Stimulated activated CD4-positive, alpha-beta T cell treated with anti-CD3 and anti-CD28 coated beads, Interleukin-12 subunit alpha, Interleukin-12 subunit beta, amount 100 ng/mL, for 48 hours (primary cell): Measurements from ENCODE around the gene HIVEP2.

ENCODE experiments used
- DNase-seq, 3 donors: peaks; one replicate each; pipeline ENCODE4 v3.0.0-alpha.2; 2020; ENCODE audit warnings: low read depth in 2 of 3, low spot score in 1 of 3

Gene HIVEP2

DNA sequence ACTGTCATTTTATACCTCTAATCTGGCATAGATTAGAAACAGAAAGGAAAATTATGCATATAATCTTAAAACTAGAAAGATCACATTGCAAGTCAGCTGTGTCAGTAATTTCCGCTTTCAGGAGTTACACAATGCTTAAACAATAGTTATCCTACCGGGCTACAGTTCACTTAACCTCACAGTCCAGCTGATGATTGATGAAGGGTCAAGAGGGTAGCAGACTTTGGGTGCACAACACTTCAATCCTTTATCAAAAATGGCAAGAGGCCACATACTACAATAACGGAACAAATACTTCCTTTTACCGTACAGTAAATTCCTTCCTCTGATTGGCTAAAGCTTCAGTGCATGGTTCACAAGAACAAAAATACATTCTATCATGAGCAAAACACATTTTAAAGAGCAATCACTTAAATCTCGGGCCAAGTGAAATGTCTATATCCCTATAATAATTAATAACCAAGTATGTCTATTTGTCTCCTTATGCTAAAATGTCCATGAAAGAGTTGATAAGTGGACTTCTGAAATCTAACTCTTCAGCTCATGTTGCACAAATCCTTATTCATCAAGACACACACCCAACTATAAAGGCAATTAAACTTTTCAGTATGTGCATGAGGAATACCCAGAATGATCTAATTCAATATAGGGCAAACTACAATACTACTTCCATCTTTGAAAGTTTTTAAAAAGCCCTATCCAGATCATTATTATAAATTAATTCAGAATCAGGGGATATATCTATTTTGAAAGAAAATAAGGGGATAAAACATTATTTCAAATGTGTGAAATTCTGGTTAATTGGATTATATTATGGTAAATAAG, 76.8 kb downstream of the HIVEP2 start:
- DNase-seq: no peak

DNA sequence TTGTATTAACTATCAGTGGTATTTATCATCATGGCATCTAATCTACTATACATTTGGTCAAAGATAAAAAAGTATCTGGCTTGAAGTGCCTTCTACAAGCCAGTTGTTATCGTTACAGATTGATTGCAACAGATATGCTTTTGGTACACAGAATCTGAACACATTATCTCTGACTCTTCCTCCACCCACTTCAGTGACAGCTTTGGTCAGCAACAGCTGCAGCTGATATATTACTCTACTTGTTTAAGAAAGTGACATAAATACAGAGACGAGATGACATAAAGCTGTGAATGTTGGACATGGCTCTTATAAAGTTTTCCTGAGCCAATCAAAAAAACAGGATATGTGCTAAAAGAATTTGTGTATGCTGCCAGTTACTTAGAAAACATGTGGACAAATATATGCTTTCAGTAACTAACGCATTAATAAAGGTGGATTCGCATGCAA, 77.6 kb downstream of the HIVEP2 start:
- DNase-seq: no peak

DNA sequence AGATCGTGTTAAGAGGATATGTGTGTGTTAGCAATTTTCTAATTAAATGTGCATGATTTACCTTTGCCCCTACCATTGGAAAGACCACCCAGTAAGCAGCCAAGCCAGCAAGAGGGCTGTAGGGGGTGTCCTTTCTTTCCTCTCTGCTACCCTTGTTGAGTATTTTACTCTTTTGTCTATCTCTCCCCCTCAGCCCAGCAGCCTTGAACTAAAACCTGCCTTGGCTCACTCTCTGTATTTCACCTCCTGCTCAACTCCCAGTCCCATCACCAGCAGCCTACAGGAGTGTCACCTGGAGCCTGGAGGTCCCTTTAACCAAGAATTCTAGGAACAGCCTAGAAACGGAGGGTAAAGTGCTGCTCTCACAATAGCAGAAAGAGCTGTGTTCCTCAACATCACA, 81.0 kb downstream of the HIVEP2 start:
- no peak for DNase-seq

DNA sequence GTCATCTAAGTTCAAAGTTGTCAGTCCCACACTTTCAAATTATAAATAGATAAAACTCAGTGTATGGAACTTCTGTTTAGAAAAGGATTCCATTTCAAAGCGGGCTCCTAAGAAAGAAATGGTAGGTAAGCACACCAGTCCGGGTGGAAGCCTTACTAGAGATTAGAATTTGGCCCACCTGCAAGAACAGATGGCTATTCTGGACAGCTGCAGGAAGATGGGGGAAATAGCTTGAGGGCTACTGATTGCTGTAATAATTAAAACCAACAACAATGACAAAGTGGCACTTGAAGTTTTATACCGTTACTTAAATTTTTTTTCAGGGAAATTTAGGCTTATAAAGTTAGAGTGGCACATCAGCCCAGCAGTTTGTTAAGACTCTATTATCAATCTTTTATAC, 83.3 kb downstream of the HIVEP2 start:
- no peak for DNase-seq

DNA sequence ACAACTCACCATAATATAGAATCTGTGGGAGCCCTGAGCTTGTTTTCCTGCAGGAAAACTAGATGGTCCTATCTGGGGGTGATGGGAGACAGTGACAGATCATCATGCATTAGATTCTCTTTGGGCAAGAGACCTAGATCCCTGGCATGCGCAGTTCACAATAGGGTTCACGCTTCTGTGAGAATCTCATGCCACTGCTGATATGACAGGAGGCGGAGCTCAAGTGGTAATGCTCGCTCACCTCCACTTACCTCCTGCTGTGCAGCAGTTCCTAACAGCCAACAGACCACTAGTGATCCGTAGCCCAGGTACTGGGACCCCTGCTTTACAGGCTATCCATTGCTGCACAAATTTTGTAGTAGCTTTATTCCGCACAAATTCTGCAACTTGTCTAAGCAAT, 84.5 kb downstream of the HIVEP2 start:
- DNase-seq: no peak

DNA sequence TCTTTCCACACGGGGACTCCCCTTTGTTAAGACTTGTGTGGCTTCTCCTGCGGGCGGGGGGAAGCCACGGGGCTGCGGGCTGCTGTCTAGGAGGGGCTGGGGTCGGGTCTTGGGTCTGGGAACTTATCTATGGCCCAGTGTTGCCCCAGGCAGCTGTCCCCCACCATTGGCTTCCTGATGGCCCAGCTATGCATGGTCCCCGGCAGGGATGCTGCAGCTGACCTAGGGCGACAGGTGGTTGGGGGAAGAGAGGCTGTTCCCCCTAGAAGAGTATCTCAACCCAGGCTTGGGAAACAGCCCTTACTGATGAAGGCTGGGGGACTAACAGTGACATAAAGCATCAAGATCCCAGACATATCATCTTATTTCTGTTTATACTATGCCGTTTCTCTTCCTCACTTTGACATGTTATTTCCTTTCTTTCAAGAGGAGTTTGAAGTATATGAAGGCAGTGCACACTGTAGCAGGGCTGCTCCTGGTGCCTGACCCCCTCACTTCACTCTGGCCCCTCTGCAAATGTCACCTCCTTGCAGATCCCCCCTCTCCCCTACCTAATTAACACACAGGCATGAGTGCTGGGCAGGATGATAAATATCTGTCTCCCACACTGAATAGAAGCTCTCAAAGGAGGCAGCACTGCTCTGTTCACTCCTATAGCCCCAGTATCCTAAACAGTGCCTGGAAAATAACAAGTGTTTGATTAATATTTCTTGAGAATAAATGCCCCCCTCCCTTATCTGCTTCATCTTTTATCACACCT, 87.0 kb downstream of the HIVEP2 start:
- DNase-seq: no peak

DNA sequence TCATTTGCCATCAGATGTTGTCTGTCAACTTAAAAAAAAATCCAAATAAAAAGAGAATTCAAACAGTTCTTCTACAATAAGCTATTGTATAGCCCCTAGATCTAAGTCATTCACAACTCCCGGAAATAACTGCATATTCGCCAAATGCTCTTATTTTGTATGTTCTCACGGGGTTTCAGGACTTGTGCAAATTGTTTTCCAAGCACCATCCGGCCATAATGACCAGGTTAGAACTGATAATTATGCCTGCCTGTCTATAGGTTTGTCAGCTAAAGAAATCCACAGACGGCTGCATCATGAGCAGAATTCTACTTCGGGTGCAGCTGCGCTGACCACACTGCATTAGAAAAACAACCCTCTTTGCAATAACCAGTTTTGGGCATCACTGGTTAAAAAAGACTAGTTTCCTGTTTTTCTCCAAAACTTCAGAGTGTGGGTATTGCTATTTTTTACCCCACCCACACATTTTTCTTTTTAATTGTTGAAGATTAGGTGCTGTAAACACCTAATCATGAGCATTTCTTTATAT, 87.7 kb downstream of the HIVEP2 start:
- DNase-seq: no peak

DNA sequence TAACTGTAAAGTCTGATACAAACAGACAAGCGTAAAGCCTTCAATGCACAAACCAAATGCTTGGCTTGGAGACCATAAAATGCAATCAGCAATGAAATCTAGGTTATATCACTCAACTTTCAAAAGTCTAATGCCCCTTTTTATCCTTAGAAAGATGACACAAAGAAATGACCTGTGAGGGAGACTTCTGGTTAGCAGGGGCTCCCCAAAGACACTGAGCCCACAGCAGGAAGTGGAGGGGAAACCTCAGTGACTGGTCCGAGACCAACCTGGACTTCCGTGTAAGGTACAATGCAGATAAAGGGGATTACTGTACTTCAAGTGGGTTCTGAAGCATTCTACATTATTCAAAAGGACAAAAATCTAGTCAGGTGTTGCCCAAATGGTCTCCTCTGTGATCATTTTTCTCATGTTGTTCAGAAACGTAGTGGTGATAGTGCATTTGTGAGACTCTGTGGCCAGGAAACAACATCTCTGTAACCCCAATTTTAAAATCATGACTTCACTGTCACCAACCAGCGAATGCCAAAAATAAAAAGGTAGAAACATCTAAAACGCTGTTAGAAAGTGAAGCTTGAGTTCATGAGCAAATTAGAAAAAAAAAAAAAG, 88.2 kb downstream of the HIVEP2 start:
- no peak for DNase-seq

DNA sequence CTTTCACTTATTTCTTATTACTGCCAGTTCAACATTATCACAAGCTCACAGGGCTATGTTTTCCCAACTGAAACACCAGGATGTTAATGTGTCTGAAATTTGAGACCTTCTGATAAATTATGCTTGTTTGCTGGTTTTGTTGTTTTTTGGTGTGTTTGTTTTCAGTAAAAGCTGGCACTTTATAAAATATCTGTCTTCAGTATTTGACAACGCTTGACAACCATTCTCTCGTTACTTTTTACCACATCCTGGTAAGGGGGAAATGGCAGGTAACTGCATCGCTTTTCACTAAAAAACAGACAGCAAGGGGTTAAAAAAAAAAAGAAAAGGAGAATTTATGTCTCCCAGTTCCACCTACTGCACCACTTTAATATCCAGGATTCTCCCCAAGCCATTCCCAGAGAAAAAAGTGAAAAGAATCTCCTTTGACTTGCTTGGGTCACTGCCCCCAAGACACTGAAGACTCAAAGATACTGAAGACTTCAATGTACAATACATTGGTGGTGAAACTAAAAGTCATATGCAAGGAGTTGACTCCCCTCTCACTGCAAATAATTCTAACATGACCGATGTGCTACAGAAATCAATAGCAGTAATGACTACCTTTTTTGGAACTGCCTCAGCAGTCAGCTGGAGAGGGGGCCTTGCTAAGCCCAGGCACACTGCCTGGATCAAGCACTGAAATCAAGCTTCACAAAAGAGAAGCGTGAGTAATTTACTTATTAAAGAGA, 88.9 kb downstream of the HIVEP2 start:
- no peak for DNase-seq

DNA sequence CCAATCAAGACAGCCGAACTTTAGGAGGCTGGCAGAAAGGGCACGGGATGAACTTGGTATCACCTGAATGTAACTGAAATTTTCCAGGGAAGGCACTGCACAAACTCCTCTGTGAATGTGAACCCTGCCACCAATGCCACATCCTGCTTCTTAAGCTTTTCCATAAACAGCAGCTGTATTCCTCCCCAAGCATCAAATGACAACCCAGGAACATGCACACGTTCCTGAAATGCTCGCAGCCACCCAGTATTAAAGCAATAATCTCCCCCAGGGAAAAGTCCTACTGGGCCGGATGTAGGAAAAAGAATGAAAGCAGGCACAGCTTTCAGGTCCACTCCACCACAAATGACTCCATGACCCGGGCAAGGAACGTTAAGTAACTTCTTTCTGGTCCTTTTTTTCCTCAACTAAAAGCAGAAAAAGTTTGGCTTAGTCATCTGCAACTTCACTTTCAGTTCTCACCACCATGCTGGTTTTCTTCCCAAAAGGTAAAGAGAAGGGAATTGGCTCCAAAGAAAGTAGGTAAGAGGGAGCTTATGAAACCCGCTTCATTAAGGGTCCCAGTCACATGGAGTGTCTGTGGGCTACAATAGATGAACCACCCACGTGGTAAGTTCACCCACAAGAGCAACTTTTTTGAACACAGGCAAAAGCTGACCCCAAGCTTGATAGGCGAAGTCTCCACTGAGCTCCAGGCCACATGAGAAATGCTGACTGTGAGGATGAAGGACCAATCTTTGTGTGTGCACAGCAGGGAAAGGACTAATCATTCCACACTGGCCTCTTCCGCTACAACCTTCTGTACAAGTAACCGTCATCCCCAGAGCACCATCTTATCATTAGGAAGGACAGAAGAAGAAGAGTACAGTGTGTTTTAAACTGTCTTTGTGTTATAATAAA, 90.1 kb downstream of the HIVEP2 start:
- DNase-seq: no peak

DNA sequence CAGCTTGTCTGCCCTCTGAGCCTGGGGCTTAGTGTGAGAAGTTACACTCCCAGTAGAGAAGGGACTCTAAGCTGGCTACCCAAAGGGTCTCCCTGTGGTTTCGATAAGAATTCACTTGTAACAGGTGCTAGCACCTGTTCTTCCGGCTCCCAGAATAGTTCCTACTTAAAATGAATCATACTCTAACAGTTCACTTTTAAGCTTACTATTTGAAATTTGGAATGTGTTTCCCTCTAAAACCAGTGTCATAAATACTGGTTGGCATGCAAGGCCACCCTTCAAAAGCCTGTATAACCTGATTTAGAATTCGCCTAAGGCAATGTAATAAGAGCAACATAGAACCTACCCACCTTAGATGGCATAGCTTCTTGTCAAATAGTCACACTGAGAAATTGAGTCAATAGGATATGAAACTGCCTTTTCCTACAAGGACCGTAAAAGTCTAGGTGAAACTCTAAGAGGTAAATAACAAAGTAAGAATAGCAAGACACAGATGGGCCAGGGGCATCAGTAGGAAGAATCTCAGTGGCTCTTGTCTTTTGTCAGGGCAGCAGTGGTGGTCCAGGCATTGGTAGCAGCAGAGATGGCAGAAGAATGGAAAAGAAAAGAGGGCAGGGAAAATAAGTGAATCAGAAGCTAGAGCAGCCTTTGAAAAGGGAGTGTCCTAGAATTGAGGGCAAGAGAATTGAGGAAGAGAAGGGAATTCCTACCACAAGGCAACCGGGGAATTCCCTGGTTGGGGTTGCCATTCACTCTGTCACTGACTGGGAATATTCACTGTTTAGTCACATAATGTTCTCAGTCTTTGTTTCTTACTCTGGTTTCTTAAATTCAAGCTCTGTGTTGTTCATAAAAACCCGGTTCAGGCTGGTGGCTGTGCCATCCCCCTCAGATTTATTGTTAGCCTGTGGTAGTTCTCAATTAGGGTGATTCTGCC, 91.5 kb downstream of the HIVEP2 start:
- no peak for DNase-seq

DNA sequence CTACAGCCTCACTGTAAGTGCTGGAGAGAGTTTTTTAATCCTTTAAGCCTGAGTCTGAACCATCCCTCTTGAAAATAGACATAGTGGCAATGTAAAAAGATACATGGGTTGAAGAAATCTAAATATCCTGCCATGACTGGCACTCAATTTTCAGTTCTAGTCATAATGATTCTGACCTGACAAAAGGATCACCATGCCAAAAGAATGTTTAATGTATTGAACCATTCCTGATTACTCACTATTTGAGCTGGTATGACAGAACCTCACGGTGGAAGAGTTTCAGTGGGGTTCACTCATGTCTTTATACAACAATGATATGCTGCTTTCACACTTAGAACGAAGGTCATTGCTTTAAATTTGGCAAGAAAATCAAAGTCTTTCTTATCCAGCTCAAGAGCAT, 93.4 kb downstream of the HIVEP2 start:
- DNase-seq: no peak

DNA sequence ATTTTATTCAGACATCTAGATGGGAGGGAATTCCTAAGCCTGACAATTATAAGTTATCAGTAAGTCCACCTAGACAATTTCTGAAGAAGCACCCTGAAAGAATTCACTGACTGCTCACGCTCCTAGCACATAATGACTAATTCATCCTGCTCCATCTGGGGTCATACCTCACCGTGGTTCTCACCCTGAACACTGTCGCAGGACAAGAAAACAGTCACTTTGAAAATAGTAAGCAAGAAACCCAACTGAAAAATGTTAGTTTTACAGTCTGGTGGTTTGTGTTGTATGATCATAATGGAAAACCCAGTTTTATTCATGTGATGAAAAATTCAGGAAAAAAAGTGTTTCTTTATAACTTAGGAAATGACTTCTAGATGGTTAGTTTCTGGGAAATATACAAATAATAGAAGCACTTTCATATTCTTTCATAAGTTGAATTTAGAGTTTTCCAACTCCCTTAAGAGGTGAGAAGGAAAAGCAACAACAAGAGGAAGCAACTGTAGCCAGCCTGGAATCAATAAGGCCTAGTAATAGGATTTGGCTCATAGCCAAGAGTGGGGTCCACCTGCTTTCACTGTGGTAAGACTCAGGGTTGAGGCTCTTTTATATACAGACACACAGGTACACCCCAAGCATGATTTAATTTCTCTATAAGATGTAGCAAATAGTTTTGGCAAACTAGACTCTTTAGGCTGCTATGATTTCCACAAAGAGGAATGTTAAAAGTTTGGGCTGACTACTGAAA, 94.1 kb downstream of the HIVEP2 start:
- DNase-seq: no peak

DNA sequence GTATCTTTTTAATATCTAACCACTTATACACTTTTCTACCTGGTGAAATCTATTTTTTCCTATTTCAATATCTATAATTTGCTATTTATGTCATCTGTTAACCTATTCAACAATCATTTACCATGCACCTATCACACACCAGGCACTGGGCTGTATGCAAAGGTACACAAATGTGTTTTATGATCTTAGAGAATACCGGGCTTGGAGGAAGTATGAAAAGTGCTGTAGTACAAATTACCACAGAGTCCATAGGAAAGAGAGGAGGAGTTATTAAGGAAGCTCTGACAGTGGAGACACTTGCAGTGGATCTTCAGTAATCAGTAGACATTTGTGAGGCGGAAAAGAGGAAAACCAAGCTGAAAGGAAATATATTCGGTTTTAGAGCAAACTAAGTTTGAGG, 96.0 kb downstream of the HIVEP2 start:
- DNase-seq: no peak

DNA sequence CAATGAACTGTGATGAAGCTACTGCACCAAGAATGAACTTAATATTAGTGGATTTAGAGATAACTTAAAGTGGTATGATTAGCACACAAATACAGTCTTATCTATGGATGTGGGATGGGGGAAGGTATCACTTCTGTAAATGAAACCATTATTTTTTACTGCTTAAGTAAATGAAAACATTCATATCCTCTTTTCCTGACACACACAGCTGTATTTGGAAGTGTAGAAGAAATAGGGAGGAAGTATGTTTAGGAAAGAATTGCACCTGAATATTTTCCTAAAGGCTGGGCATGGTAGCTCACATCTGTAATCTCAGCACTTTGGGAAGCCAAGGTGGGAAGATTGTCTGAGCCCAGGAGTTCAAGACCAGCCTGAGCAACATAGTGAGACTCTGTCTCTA, 96.8 kb downstream of the HIVEP2 start:
- DNase-seq: no peak

DNA sequence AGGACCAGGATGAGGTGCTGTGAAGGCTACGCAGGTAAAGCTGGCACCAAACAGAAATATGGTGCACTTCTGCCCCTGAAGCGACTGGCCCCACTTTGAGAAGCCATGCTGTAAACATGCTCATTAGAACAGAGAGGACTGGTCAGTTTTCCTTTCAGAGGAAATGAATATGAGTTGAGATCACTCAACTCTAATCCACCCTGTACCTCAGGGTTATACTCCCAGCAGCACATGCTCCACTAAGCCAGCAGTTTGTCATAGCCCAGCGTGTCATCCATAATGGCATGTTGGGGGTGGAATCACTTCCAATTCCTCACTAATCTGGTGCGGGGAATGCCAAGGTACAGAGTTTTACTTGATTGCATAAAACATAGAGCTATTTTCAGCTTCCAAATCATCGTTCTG, 98.1 kb downstream of the HIVEP2 start:
- no peak for DNase-seq

DNA sequence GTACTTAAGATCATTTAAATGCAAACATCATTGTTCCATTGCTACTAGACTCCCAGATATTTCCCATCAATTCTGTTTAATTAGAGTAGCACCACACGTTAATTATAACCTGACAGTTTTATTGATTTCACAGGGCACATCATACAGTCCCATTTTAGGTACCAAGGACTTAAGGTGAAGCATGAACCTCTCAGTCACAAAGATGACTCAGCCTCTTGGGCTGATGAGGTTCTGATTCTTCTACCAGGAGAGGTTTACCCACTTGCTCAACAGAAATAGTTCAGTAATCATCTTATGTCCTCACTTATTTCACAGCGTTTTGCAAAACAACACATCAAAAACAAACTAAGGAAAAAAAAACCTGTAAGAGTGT, 98.5 kb downstream of the HIVEP2 start:
- no peak for DNase-seq

DNA sequence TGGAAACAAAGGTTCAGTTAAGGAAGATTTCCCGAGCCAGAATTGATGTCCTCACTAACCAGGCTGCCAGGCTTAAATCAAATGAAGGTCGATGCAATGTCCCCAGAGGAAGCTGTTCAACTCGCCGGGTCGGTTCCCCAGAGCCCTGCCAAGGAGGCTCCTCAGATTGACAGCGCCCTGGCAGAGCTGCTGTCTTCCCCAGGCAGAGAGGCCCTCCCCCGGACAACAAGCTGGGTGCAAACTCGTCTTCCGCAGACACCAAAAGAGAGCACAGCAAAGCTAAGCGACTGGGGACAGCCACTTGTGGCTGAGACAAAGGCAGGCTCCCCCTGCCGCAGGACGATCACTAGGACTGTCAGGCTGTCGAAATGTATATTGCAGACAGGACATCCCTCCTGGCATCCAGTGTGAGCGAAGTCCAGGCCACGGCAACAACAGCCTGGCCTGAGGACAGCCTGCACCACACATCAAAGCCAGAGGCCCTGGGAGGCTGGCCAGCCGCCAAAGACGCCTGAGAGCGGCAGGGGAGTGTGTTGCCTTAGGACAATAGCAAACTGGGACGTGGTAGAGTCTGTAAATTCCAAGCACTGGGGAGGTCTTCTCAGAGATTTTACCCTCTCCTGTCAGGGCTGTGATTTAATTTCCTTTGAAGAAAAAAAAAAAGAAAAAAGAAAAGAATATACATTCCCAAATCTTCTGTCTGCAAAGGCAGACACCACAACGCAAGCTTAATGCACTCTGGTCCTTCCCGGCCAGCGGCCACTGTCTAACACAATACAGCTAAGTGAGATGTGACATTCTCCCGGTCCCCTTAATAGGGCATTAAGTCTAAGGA, 99.1 kb downstream of the HIVEP2 start:
- no peak for DNase-seq
